ENCODE results near the gene PACSIN2. TPM values are rescaled to one million over a fixed set of nuclear protein-coding genes. Genes with fewer than 3 reads are reported as not detected.

The PACSIN2 gene
- total and polyA plus RNA-seq, 2 of the 13 experiments (the other 11 are each of a cell fraction or from before 2014, with no cell fraction given): 54.1 to 68.8 TPM

DNA sequence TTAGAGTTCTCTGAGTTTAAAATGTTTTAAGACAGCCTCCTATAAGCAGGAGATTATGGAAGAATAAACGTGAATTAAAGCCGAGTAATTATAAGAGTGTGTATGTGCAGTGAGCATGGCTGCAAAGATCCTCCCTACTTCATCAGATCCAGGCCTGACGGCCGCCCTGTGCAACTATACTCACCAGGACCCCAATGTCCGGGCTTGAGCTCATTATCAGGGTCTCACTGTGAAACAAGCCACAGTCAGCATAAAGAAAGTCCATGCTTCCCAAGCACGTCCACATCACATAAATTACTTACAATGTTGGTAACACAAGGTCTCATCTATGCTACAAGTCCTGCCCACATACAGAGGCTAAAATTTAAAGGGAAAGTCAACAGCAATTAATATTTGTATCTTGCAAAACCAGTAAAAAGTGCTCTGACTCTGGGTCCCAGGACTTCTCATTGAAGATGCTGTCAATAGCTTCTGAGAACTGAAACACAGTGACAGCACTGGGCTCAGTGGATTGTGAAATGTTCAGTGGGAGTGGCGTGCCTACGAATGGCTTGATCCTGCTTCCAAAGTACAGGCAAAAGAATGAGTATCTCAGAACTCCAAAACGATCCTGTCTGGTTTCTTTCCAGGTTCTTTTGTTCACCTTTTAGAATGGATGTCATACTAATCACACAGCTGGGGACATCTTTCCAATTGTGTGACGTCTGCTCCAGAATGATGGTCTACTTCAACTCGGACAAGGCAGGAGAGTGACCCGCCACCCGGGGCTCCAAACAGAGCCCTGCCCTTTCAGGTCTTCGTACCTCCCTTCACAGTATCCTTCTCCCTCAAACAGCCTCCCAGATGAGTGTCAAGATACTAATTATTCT lies 85.7 kb downstream of the PACSIN2 start (continued):
- TF ChIP-seq AHDC1 (CRISPR knock-in tag; IDR thresholded peaks at IDR 0.05; ENCODE audit: borderline replicate concordance): no peak
- no peak for TF ChIP-seq ZMYM2 (CRISPR knock-in tag; IDR thresholded peaks at IDR 0.05)
- TF ChIP-seq HDAC2 (CRISPR knock-in tag; IDR thresholded peaks at IDR 0.05): peak; percentile 54; the same call in 1 of the 2 replicates
- TF ChIP-seq NBN (conservative IDR thresholded peaks at IDR 0.05): no peak
- TF ChIP-seq HNRNPL (IDR thresholded peaks at IDR 0.05; ENCODE audit: low read depth, low read length): no peak
- TF ChIP-seq ZFP82 (CRISPR knock-in tag; IDR thresholded peaks at IDR 0.05; ENCODE audit: borderline replicate concordance): no peak
- no peak for TF ChIP-seq ZNF737 (CRISPR knock-in tag; IDR thresholded peaks at IDR 0.05; ENCODE audit: borderline replicate concordance)
- no peak for TF ChIP-seq ZNF101 (CRISPR knock-in tag; IDR thresholded peaks at IDR 0.05; ENCODE audit: borderline replicate concordance, low read depth)
- no peak for TF ChIP-seq ZNF788 (CRISPR knock-in tag; IDR thresholded peaks at IDR 0.05; ENCODE audit: borderline replicate concordance)
- no peak for TF ChIP-seq AGO2 (optimal IDR thresholded peaks at IDR 0.05; ENCODE audit: low read depth, low read length)
- no peak for TF ChIP-seq PHF21A (CRISPR knock-in tag; IDR thresholded peaks at IDR 0.05)
- no peak for TF ChIP-seq KLF9 (CRISPR knock-in tag; IDR thresholded peaks at IDR 0.05; ENCODE audit: low read depth)
- TF ChIP-seq ZNF644 (CRISPR knock-in tag; IDR thresholded peaks at IDR 0.05; ENCODE audit: low read depth): no peak
- no peak for TF ChIP-seq ZNF224 (CRISPR knock-in tag; IDR thresholded peaks at IDR 0.05)
- peak; percentile 95 for TF ChIP-seq CEBPB (IDR thresholded peaks at IDR 0.05; ENCODE audit: borderline replicate concordance, low read depth, low read length)
- TF ChIP-seq, protein P1, sequence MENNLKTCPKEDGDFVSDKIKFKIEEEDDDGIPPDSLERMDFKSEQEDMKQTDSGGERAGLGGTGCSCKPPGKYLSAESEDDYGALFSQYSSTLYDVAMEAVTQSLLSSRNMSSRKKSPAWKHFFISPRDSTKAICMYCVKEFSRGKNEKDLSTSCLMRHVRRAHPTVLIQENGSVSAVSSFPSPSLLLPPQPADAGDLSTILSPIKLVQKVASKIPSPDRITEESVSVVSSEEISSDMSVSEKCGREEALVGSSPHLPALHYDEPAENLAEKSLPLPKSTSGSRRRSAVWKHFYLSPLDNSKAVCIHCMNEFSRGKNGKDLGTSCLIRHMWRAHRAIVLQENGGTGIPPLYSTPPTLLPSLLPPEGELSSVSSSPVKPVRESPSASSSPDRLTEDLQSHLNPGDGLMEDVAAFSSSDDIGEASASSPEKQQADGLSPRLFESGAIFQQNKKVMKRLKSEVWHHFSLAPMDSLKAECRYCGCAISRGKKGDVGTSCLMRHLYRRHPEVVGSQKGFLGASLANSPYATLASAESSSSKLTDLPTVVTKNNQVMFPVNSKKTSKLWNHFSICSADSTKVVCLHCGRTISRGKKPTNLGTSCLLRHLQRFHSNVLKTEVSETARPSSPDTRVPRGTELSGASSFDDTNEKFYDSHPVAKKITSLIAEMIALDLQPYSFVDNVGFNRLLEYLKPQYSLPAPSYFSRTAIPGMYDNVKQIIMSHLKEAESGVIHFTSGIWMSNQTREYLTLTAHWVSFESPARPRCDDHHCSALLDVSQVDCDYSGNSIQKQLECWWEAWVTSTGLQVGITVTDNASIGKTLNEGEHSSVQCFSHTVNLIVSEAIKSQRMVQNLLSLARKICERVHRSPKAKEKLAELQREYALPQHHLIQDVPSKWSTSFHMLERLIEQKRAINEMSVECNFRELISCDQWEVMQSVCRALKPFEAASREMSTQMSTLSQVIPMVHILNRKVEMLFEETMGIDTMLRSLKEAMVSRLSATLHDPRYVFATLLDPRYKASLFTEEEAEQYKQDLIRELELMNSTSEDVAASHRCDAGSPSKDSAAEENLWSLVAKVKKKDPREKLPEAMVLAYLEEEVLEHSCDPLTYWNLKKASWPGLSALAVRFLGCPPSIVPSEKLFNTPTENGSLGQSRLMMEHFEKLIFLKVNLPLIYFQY (CRISPR knock-in tag; IDR thresholded peaks at IDR 0.05; ENCODE audit: borderline replicate concordance): no peak
- TF ChIP-seq ONECUT2 (CRISPR knock-in tag; IDR thresholded peaks at IDR 0.05): no peak
- no peak for TF ChIP-seq NR1H2 (CRISPR knock-in tag; IDR thresholded peaks at IDR 0.05; ENCODE audit: borderline replicate concordance, low read depth)
- no peak for TF ChIP-seq ZNF75D (CRISPR knock-in tag; IDR thresholded peaks at IDR 0.05; ENCODE audit: borderline replicate concordance)
- TF ChIP-seq EED (CRISPR knock-in tag; IDR thresholded peaks at IDR 0.05): no peak
- TF ChIP-seq SNAI1 (CRISPR knock-in tag; IDR thresholded peaks at IDR 0.05; ENCODE audit: borderline replicate concordance): no peak
